ENCODE results near the gene POSTN.

Gene POSTN

DNA sequence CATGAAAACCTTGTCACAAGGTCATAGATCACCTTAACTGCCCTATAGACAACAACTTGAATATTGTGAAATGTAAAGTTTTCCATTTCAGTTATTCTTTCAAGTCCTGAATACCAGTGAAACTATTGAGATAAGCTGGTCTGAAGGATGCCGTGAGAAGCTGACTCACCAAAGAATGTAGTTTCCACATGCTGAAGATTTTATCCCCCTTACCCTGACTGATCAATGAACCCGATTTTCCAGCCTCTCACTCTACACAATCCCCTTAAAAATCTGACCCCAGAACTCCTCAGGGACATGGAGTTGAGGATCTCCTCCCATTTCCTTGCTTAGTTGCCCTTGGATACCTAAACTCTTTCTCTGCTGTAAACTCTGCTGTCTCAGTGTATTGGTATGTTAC lies 67.5 kb downstream of the POSTN start:
- H3K4me3 ChIP-seq (replicated peaks; ENCODE audit: low read depth, low read length) = no peak overlapping the region
- TF ChIP-seq, protein P1, sequence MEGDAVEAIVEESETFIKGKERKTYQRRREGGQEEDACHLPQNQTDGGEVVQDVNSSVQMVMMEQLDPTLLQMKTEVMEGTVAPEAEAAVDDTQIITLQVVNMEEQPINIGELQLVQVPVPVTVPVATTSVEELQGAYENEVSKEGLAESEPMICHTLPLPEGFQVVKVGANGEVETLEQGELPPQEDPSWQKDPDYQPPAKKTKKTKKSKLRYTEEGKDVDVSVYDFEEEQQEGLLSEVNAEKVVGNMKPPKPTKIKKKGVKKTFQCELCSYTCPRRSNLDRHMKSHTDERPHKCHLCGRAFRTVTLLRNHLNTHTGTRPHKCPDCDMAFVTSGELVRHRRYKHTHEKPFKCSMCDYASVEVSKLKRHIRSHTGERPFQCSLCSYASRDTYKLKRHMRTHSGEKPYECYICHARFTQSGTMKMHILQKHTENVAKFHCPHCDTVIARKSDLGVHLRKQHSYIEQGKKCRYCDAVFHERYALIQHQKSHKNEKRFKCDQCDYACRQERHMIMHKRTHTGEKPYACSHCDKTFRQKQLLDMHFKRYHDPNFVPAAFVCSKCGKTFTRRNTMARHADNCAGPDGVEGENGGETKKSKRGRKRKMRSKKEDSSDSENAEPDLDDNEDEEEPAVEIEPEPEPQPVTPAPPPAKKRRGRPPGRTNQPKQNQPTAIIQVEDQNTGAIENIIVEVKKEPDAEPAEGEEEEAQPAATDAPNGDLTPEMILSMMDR (IDR thresholded peaks at IDR 0.05; ENCODE audit: low read depth, low read length, missing control alignments) = no peak
- DNase-seq (ENCODE audit: extremely low read depth, low read depth) = no peak

DNA sequence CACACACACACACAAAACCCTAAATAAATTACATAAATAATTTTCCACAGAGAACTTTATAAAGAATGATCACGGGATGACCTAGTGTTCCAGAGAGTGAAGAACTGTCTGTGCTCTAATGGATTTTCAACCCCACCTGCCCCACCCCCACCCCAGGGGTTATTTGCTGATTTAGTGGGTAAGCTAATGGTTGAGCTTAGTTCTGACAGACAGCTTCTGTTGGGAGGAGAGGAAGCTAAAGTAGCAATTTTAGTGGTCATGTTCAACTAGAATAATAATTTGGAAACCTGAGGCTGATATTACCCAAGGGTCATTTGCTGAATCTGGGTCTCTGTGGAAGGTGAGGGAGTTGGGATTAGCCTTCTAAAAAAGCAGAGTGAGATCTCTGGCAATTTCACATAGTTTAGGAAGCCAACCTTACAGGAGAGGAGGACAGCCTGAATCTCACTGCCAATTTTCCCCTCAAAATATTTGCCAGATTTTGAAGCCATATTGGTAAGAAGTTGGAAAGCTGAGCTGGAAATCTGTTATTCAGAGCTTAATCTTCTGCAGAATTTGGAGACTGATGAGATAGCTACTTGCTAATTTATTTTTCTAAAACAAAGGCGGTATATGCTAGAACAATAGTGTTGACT lies 68.7 kb downstream of the POSTN start:
- no peak overlapping the region for H3K4me3 ChIP-seq (replicated peaks; ENCODE audit: low read depth, low read length)
- no peak for DNase-seq (ENCODE audit: extremely low read depth, low read depth)
- TF ChIP-seq, protein P1 (IDR thresholded peaks at IDR 0.05; ENCODE audit: low read depth, low read length, missing control alignments) = no peak

DNA sequence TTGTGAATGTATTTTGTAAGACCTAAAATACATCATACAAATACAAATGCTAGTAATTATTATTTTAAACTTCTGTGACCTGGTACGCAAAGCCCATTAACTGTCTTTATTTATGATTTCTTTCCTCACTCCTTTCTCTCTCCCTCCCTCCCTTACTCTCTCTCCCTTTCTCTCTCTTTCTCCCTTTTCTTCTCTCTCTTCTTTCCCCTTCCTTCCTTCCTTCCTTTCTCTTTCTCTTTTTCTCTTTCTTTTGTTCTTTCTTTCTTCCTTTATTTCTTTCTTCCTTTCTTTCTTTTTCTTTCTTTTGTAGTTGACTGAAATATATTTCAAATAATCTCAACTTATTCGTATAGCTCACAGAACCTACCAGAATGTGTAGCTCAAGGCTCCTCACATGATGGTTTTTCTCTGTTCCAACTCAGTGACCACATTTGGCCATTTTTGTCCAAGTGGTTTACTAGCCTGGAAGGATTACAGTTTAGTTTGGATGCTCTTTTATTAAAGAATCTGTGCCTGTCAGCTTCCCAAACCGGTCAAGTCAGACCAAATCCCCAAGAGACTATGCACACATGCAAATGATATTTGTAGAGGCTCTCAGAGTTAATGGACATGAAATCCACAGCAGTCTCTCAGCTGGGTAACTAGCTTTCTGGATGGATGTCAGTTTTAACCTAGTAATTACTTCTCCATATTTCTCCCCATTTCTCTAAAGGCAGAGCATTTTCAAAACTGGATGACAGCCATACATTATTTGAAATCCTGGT lies 71.7 kb downstream of the POSTN start:
- no peak overlapping the region for H3K4me3 ChIP-seq (replicated peaks; ENCODE audit: low read depth, low read length)
- no peak for DNase-seq (ENCODE audit: extremely low read depth, low read depth)
- TF ChIP-seq, protein P1 (IDR thresholded peaks at IDR 0.05; ENCODE audit: low read depth, low read length, missing control alignments) = no peak

DNA sequence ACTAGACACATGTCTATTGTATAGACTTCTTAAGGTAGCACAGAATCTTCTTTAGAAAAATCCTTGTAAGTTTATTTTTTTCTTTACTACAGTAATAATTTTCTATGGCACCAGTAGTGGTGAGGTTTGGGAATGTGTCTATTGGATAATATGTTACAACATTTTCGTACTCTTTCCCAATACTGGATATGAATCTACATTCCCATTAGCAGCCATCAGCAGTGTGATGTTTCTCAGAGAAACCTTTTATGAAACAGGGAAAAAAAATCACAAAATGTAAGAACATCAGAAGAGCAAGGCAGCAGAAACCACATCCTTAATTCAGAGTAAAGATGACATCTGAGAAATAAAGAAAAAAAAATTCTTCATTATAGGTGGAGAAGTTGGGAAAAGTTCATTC lies 83.3 kb downstream of the POSTN start:
- TF ChIP-seq, protein P1 (IDR thresholded peaks at IDR 0.05; ENCODE audit: low read depth, low read length, missing control alignments) = no peak
- no peak overlapping the region for H3K4me3 ChIP-seq (replicated peaks; ENCODE audit: low read depth, low read length)
- no peak for DNase-seq (ENCODE audit: extremely low read depth, low read depth)
